GM12875 (cell line): Measurements from ENCODE around the gene PARVB.

ENCODE experiments used
- H3K4me3 ChIP-seq: one replicate; pipeline ENCODE4 v1.5.1; 2011; ENCODE audit warnings: low read depth, low read length, control low read depth
- CTCF ChIP-seq: IDR thresholded peaks from 2 replicates; pipeline ENCODE4 v1.5.1; 2011; ENCODE audit warnings: low read depth, mild to moderate bottlenecking, control low read depth, inconsistent platforms, low read length, moderate library complexity, borderline replicate concordance; ENCODE audit not compliant: insufficient read depth

The PARVB gene

GRCh38 chr22:44080936-44081861 is 57.1 kb downstream of the PARVB start:
- peak; percentile 83 for TF ChIP-seq CTCF
- no peak overlapping the region for H3K4me3 ChIP-seq

- no peak overlapping the region for H3K4me3 ChIP-seq
- no peak for TF ChIP-seq CTCF
Observed at GRCh38 chr22:44082801-44083200, 58.7 kb downstream of the PARVB start.

GRCh38 chr22:44084044-44084772 is 60.1 kb downstream of the PARVB start:
- no peak overlapping the region for H3K4me3 ChIP-seq
- no peak for TF ChIP-seq CTCF

GRCh38 chr22:44085743-44086270 is 61.7 kb downstream of the PARVB start:
- TF ChIP-seq CTCF = peak; percentile 53; the same call in 1 of the 2 replicates
- H3K4me3 ChIP-seq = no peak overlapping the region

GRCh38 chr22:44086271-44087088 is 62.4 kb downstream of the PARVB start:
- no peak for TF ChIP-seq CTCF
- H3K4me3 ChIP-seq = no peak overlapping the region

- TF ChIP-seq CTCF = no peak
- H3K4me3 ChIP-seq = no peak overlapping the region
Observed at GRCh38 chr22:44087089-44087430, 63.0 kb downstream of the PARVB start.
